Endothelial cell of umbilical vein (primary cell): ENCODE results near the gene SETD2. TPM values are rescaled to one million over a fixed set of nuclear protein-coding genes. Genes with fewer than 3 reads are reported as not detected.
A peak's percentile ranks its signal among the peaks of the same experiment; 100 is the strongest.

ENCODE experiments used
- BruUV-seq: library from RNA; stranded (reverse); fragments of 400-500 nt; replicated peaks from 2 replicates; lab custom pipeline; 2021; lab: Mats Ljungman, UMichigan
- CTCF ChIA-PET: fragments of 300-600, 350-600 bp; sonication (Branson Sonifier 250); formaldehyde crosslinking; loops from one replicate; lab custom pipeline; 2021; ENCODE audit warnings: antibody characterized with exemption, inconsistent platforms; lab: Charles Lee
- POLR2A ChIA-PET: fragments of 300-600, 350-600 bp; sonication (Branson Sonifier 250); formaldehyde crosslinking; loops from one replicate; lab custom pipeline; 2021; ENCODE audit warnings: antibody characterized with exemption, inconsistent platforms; lab: Charles Lee
- DNase-seq: peaks from one replicate; pipeline ENCODE4 v3.0.0-alpha.2; 2011; ENCODE audit warnings: low read depth, low spot score
- FAIRE-seq: peaks from 2 replicates; lab custom pipeline; 2011; peaks lifted over from hg19 to GRCh38; lab: Jason Lieb, UNC
- H2AFZ ChIP-seq: 2 replicates; pipeline ENCODE4 v1.6.0; 2012; ENCODE audit warnings: low read depth, low read length, control low read depth, inconsistent platforms
- H3K27ac ChIP-seq: 2 replicates; pipeline ENCODE4 v1.5.1; 2011; ENCODE audit warnings: low read depth, mild to moderate bottlenecking, control low read depth, low read length, moderate library complexity; ENCODE audit not compliant: insufficient read depth
- H3K27me3 ChIP-seq, 2 experiments: 2 replicates each; pipeline versions ENCODE4 v1.6.0 to v1.6.1; 2011; ENCODE audit warnings: low read length in 2 of 2, mixed read lengths in 1 of 2; ENCODE audit not compliant: control insufficient read depth in 2 of 2, insufficient read depth in 2 of 2
- H3K36me3 ChIP-seq, 2 experiments: 2 replicates in 1 of 2; 3 replicates in 1 of 2; pipeline ENCODE4 v1.5.1; 2011; ENCODE audit warnings: low read length in 2 of 2, mild to moderate bottlenecking in 1 of 2, moderate library complexity in 1 of 2; ENCODE audit not compliant: control insufficient read depth in 2 of 2, insufficient read depth in 2 of 2; ENCODE audit errors: extremely low read depth in 1 of 2
- H3K4me1 ChIP-seq: 3 replicates; pipeline ENCODE4 v1.5.1; 2011; ENCODE audit warnings: mild to moderate bottlenecking, low read length; ENCODE audit not compliant: control insufficient read depth, insufficient read depth; ENCODE audit errors: extremely low read depth
- H3K4me2 ChIP-seq: 2 replicates; pipeline ENCODE4 v1.6.1; 2011; ENCODE audit warnings: low read length, control low read depth, mixed read lengths; ENCODE audit not compliant: insufficient read depth
- H3K4me3 ChIP-seq, 3 experiments: fragments of 200-600 bp in 1 of 3; sonication (generic), shearing (Covaris generic) in 1 of 3; replicated peaks in 1 of 3; 2 replicates each; pipeline ENCODE4 v1.5.1; 2011 to 2016; ENCODE audit warnings: control low read depth in 3 of 3, low read length in 3 of 3, mild to moderate bottlenecking in 2 of 3, inconsistent platforms in 1 of 3, low read depth in 1 of 3, moderate library complexity in 1 of 3; ENCODE audit not compliant: insufficient read depth in 1 of 3
- H3K79me2 ChIP-seq: 2 replicates; pipeline ENCODE4 v1.6.0; 2012; ENCODE audit warnings: low read length, inconsistent platforms; ENCODE audit not compliant: control insufficient read depth, insufficient read depth
- H3K9ac ChIP-seq: replicated peaks from 2 replicates; pipeline ENCODE3; 2011; ENCODE audit warnings: low read length, control low read depth; ENCODE audit not compliant: insufficient read depth; ENCODE audit errors: extremely low read depth
- H3K9me1 ChIP-seq: replicated peaks from 3 replicates; pipeline ENCODE4 v1.6.0; 2011; ENCODE audit warnings: mild to moderate bottlenecking, low read length; ENCODE audit not compliant: control insufficient read depth, insufficient read depth; ENCODE audit errors: extremely low read depth
- H3K9me3 ChIP-seq: replicated peaks from 2 replicates; pipeline ENCODE4 v1.5.1; 2012; ENCODE audit warnings: low read length, inconsistent platforms; ENCODE audit not compliant: control insufficient read depth, insufficient read depth
- H4K20me1 ChIP-seq: replicated peaks from 2 replicates; pipeline ENCODE3; 2011; ENCODE audit warnings: mild to moderate bottlenecking, low read length; ENCODE audit not compliant: control insufficient read depth, insufficient read depth; ENCODE audit errors: extremely low read depth
- EZH2 ChIP-seq: IDR thresholded peaks from 2 replicates; pipeline ENCODE4 v1.6.1; 2012; ENCODE audit warnings: borderline replicate concordance, low read depth, mild to moderate bottlenecking, moderate library complexity, low read length, inconsistent platforms; ENCODE audit not compliant: severe bottlenecking
- FOS ChIP-seq: IDR thresholded peaks from 2 replicates; pipeline ENCODE4 v1.6.1; 2011; ENCODE audit warnings: mild to moderate bottlenecking, low read length, moderate library complexity, borderline replicate concordance; ENCODE audit not compliant: insufficient read depth
- GATA2 ChIP-seq: IDR thresholded peaks from 2 replicates; pipeline ENCODE4 v1.7.0; 2011; ENCODE audit warnings: low read depth, mild to moderate bottlenecking, moderate library complexity, mixed read lengths, low read length; ENCODE audit not compliant: insufficient read length, insufficient read depth
- JUN ChIP-seq: IDR thresholded peaks from 2 replicates; pipeline ENCODE4 v1.6.1; 2011; ENCODE audit warnings: borderline replicate concordance, low read depth; ENCODE audit not compliant: insufficient read length, insufficient read depth
- MYC ChIP-seq: IDR thresholded peaks from one replicate; pipeline ENCODE4 v1.6.1; 2011; ENCODE audit warnings: mild to moderate bottlenecking, low read depth, low read length
- POLR2A ChIP-seq: IDR thresholded peaks from 2 replicates; pipeline ENCODE4 v1.6.1; 2012; ENCODE audit warnings: low read depth, mild to moderate bottlenecking, control low read depth, low read length
- POLR2AphosphoS5 ChIP-seq: IDR thresholded peaks from 2 replicates; pipeline ENCODE4 v1.6.1; 2012; ENCODE audit warnings: low read depth, mild to moderate bottlenecking, control low read depth, low read length, moderate library complexity; ENCODE audit not compliant: insufficient read depth
- dilution Hi-C: fragments of 300-500 bp; cut with MboI; formaldehyde crosslinking; loops from one replicate; pipeline ENCODE4 v1.15.0; 2019; ENCODE audit warnings: low sequenced_read_pairs; ENCODE audit not compliant: extremely low pct_ligation_motif_present
- intact Hi-C: fragments of 100-400 bp; cut with micrococcal nuclease; formaldehyde crosslinking; loops from one replicate; pipeline ENCODE4 v1.10.0; 2022
- polyA plus RNA-seq, 4 experiments: library from polyadenylated mRNA; depleted of rRNA in 3 of 4; stranded (reverse) in 3 of 4; unstranded in 1 of 4; fragments of >200 nt; gene quantifications; 2 replicates each; pipeline versions ENCODE4 v1.2.1 to v1.2.3, GENCODE V29; 2011 to 2012; ENCODE audit warnings: missing spikeins in 1 of 4
- total RNA-seq: library from RNA; stranded (reverse); gene quantifications from 2 replicates; pipeline ENCODE4 v1.2.3, GENCODE V29; 2021
- TF ChIP-seq, protein P1 (sequence below): IDR thresholded peaks from 2 replicates; pipeline ENCODE4 v1.6.1; 2011; ENCODE audit not compliant: insufficient read depth, insufficient read length
- TF ChIP-seq, protein P2 (sequence below), 2 donors: IDR thresholded peaks; 1 replicate in 1 of 2; 2 replicates in 1 of 2; pipeline ENCODE4 v1.5.1; 2011; ENCODE audit warnings: low read length in 2 of 2, mild to moderate bottlenecking in 2 of 2, moderate library complexity in 2 of 2, control low read depth in 1 of 2, inconsistent platforms in 1 of 2, low read depth in 1 of 2; ENCODE audit not compliant: insufficient read depth in 1 of 2; ENCODE audit errors: extremely low read depth in 1 of 2

SETD2 gene
- total and polyA plus RNA-seq, 2 donors (not counting 3 experiments of a cell fraction or from before 2014, with no cell fraction given), result 13.7 to 41.4 TPM

DNA sequence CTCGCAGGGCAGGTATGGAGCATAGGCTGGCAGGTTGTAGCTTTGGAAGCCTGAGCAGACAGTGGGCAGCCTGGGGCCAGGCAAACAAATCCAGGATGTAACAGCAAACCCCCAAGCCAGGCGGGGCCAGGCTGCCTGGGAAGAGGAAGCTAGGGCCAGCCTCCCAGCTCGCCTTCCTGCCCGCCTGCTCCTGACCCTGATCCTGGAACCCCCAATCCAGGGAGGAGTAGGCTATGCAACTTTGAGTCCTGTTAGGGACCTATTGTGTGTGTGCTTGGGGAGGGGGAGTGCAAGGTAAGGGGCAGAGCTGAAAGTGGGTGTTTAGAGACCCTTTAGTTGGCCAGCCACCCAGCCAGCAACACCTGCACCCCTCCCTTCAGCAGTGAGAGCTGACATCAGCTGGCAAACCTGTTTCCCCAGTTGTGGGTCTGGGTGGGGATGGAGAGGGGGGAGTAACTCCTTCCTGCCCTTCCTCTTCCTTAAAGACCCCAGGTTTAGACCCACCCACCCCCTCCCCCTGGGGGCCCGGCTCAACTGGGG lies 181.9 kb downstream of the SETD2 start:
- Histone ChIP-seq H3K4me1 (peaks cover 30% of the 10 kb centered on the region), H3K79me2 (peaks cover 47% of the 10 kb centered on the region), H2AFZ (no peak overlapping the region), H3K9me3 (no peaks in the 10 kb centered on the region), H3K27me3 (no peaks in the 10 kb centered on the region), H3K27ac (no peak overlapping the region), H3K9ac (no peak overlapping the region), H3K36me3 (no peaks in the 10 kb centered on the region), H4K20me1 (no peaks in the 10 kb centered on the region), H3K9me1 (no peaks in the 10 kb centered on the region), H3K4me2 (peak overlapping the region; percentile 14), H3K4me3 (peak overlapping the region in 1 of 3 experiments; percentile 2)
- no TSS peak for BruUV-seq
- dilution Hi-C loops (no loop called here), intact Hi-C loops (no loop called here)
- POLR2A ChIA-PET, result interaction anchor here (1.3 kb wide), 1 partner anchor 46 kb away, joined by 5 read pairs; no protein-coding TSS in a partner anchor
- TF ChIP-seq JUN (no peak), FOS (no peak), POLR2AphosphoS5 (no peak), MYC (no peak)
- TF ChIP-seq, protein P1, sequence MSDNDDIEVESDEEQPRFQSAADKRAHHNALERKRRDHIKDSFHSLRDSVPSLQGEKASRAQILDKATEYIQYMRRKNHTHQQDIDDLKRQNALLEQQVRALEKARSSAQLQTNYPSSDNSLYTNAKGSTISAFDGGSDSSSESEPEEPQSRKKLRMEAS, result no peak
- CTCF ChIA-PET, result interaction anchor here (0.6 to 6.4 kb wide), 13 partner anchors 11 to 87 kb away, joined by 3 to 52 read pairs (median 5); no protein-coding TSS in a partner anchor
- peak; percentile 77 for FAIRE-seq
- DNase-seq, result peak; percentile 28

DNA sequence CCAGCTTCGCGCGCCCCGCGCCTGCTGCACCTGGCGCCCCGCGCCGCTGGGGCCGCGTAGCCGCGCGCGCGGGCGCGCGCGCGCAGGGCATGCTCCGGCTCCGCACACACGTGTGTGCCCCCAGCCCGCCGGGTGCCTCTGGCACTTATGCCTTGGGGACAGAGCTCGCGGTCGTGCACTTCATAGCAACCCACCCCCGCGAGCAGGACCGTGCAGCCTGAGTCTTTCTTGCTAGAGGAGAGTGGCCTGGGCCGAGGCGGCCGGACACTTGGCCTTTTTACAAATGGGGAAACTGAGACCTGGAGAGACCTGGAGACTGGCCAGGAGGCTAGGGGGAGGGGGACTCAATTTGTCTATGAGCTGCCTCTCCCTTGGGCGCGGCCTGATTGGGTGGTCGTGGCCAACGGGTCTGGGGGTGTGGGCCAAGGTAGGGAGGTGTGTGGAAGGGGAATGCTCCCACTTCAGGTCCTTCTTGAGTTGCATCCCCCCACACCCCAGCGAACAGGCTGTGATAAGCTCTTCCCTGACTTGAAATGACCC lies 183.9 kb downstream of the SETD2 start:
- Histone ChIP-seq H2AFZ (peak overlapping the region; percentile 68), H3K9ac (peak overlapping the region; percentile 70), H3K4me2 (peak overlapping the region; percentile 75), H4K20me1 (no peaks in the 10 kb centered on the region), H3K4me1 (peaks cover 30% of the 10 kb centered on the region), H3K27ac (no peak overlapping the region), H3K9me3 (no peaks in the 10 kb centered on the region), H3K4me3 (peak overlapping the region; percentile 56 to 77 (median 71)), H3K9me1 (no peaks in the 10 kb centered on the region), H3K36me3 (no peaks in the 10 kb centered on the region), H3K27me3 (no peaks in the 10 kb centered on the region), H3K79me2 (peaks cover 45% of the 10 kb centered on the region)
- FAIRE-seq (peak; percentile 60), DNase-seq (no peak)
- TSS peak; percentile 7 for BruUV-seq
- intact Hi-C loops (loop anchor here (1.0 to 2.0 kb wide), 4 partner anchors 7 to 400 kb away; no protein-coding TSS in a partner anchor), dilution Hi-C loops (no loop called here)
- TF ChIP-seq POLR2A, result no peak
- no peak for TF ChIP-seq FOS
- no peak for TF ChIP-seq POLR2AphosphoS5
- no peak for TF ChIP-seq MYC
- TF ChIP-seq EZH2, result no peak
- TF ChIP-seq, protein P2, sequence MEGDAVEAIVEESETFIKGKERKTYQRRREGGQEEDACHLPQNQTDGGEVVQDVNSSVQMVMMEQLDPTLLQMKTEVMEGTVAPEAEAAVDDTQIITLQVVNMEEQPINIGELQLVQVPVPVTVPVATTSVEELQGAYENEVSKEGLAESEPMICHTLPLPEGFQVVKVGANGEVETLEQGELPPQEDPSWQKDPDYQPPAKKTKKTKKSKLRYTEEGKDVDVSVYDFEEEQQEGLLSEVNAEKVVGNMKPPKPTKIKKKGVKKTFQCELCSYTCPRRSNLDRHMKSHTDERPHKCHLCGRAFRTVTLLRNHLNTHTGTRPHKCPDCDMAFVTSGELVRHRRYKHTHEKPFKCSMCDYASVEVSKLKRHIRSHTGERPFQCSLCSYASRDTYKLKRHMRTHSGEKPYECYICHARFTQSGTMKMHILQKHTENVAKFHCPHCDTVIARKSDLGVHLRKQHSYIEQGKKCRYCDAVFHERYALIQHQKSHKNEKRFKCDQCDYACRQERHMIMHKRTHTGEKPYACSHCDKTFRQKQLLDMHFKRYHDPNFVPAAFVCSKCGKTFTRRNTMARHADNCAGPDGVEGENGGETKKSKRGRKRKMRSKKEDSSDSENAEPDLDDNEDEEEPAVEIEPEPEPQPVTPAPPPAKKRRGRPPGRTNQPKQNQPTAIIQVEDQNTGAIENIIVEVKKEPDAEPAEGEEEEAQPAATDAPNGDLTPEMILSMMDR (IDR thresholded peaks at IDR 0.05; ENCODE audit: extremely low read depth in 1 of 2, insufficient read depth in 1 of 2, low read depth in 1 of 2, low read length in 2 of 2), result no peak
- TF ChIP-seq, protein P1, result no peak
- TF ChIP-seq JUN, result no peak
- TF ChIP-seq GATA2, result no peak
- ChIA-PET POLR2A (interaction anchor here (0.5 to 1.2 kb wide), 4 partner anchors 21 to 50 kb away, joined by 3 to 6 read pairs (median 4); no protein-coding TSS in a partner anchor), CTCF (interaction anchor here (0.6 to 6.4 kb wide), 6 partner anchors 17 to 344 kb away, joined by 3 to 52 read pairs (median 4); no protein-coding TSS in a partner anchor)
